MM.1S (cell line): ENCODE measurements around the gene PRPSAP2.

Experiments used
- DNase-seq: peaks from one replicate; pipeline ENCODE4 v3.0.0-alpha.2; 2015
- H2AFZ ChIP-seq: fragments of 300-600 bp; sonication (generic); 2 replicates; pipeline ENCODE4 v1.6.0; 2016; ENCODE audit warnings: antibody characterized with exemption, low read length
- H3F3A ChIP-seq: fragments of 300-600 bp; sonication (generic); 2 replicates; pipeline ENCODE4 v1.6.1; 2016; ENCODE audit warnings: mild to moderate bottlenecking, antibody characterized with exemption, low read length, moderate library complexity, mixed read lengths; ENCODE audit not compliant: insufficient read depth
- H3K27ac ChIP-seq: fragments of 300-600 bp; sonication (generic); 2 replicates; pipeline ENCODE4 v1.5.1; 2016; ENCODE audit warnings: mild to moderate bottlenecking, low read length
- H3K27me3 ChIP-seq: fragments of 300-600 bp; sonication (generic); replicated peaks from 2 replicates; pipeline ENCODE4 v1.6.0; 2016; ENCODE audit warnings: low read length; ENCODE audit not compliant: insufficient read depth
- H3K36me3 ChIP-seq: fragments of 300-600 bp; sonication (generic); replicated peaks from 2 replicates; pipeline ENCODE4 v1.6.1; 2016; ENCODE audit warnings: mild to moderate bottlenecking, low read length, mixed read lengths; ENCODE audit not compliant: insufficient read depth
- H3K4me1 ChIP-seq: fragments of 300-600 bp; sonication (generic); 2 replicates; pipeline ENCODE4 v1.6.1; 2016; ENCODE audit warnings: low read length, mixed read lengths
- H3K4me2 ChIP-seq: fragments of 300-600 bp; sonication (generic); 2 replicates; pipeline ENCODE4 v1.6.0; 2016; ENCODE audit warnings: low read depth, low read length
- H3K4me3 ChIP-seq: fragments of 300-600 bp; sonication (generic); 2 replicates; pipeline ENCODE4 v1.5.1; 2016; ENCODE audit warnings: low read length, mixed read lengths
- H3K79me2 ChIP-seq: fragments of 300-600 bp; sonication (generic); 2 replicates; pipeline ENCODE4 v1.6.1; 2016; ENCODE audit warnings: mixed run types, low read length, mixed read lengths
- H3K9ac ChIP-seq: fragments of 300-600 bp; sonication (generic); 2 replicates; pipeline ENCODE4 v1.6.1; 2016; ENCODE audit warnings: low read length, mixed read lengths
- H3K9me2 ChIP-seq: fragments of 300-600 bp; sonication (generic); replicated peaks from 2 replicates; pipeline ENCODE4 v1.6.1; 2016; ENCODE audit warnings: mild to moderate bottlenecking, low read length, mixed read lengths; ENCODE audit not compliant: insufficient read depth
- H3K9me3 ChIP-seq: fragments of 300-600 bp; sonication (generic); replicated peaks from 2 replicates; pipeline ENCODE4 v1.6.1; 2016; ENCODE audit warnings: mild to moderate bottlenecking, low read length, mixed read lengths; ENCODE audit not compliant: insufficient read depth
- H4K20me1 ChIP-seq: fragments of 300-600 bp; sonication (generic); 2 replicates; pipeline ENCODE4 v1.6.1; 2016; ENCODE audit warnings: mild to moderate bottlenecking, low read length, moderate library complexity, mixed read lengths; ENCODE audit not compliant: insufficient read depth
- EZH2 ChIP-seq: fragments of 300-600 bp; sonication (generic); optimal IDR thresholded peaks from 2 replicates; pipeline ENCODE3; 2017; ENCODE audit warnings: low read depth, mild to moderate bottlenecking, antibody characterized with exemption, low read length, mixed read lengths
- EZH2phosphoT487 ChIP-seq: fragments of 300-600 bp; sonication (generic); IDR thresholded peaks from 2 replicates; pipeline ENCODE4 v1.6.1; 2018; ENCODE audit warnings: antibody characterized with exemption, low read length
- TF ChIP-seq, protein P1 (sequence below): fragments of 300-600 bp; sonication (generic); IDR thresholded peaks from 2 replicates; pipeline ENCODE4 v1.5.1; 2016; ENCODE audit warnings: antibody characterized with exemption, low read length, mixed read lengths

The PRPSAP2 gene

DNA sequence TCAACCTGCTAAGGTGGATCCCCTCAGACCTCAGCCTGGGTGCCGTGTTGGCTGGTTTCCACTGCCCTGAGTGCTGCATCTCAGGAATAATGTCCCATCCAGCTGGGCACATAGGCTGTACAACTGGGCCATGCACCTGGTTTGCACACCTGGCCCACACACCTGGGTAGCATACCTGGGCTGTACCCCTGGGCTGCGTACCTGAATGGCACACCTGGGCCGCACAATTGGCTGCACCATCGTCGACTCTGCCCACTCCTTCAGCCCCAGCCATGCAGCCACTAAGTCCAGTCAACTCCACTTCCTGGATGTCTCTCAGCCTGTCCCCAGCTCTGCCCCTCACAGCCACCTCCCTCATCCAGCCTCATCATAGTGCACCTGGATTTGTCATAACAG lies 101.9 kb downstream of the PRPSAP2 start:
- no peak for DNase-seq
- Histone ChIP-seq H3K4me3 (no peak overlapping the region), H3K36me3 (no peaks in the 10 kb centered on the region), H3F3A (no peaks in the 10 kb centered on the region), H3K4me1 (peaks cover 4% of the 10 kb centered on the region; the same call in 1 of the 2 replicates), H3K9ac (no peak overlapping the region), H3K9me2 (no peaks in the 10 kb centered on the region), H2AFZ (no peak overlapping the region), H3K79me2 (no peaks in the 10 kb centered on the region), H3K4me2 (no peak overlapping the region), H4K20me1 (no peaks in the 10 kb centered on the region), H3K9me3 (no peaks in the 10 kb centered on the region), H3K27me3 (no peaks in the 10 kb centered on the region), H3K27ac (no peak overlapping the region)
- TF ChIP-seq, protein P1, sequence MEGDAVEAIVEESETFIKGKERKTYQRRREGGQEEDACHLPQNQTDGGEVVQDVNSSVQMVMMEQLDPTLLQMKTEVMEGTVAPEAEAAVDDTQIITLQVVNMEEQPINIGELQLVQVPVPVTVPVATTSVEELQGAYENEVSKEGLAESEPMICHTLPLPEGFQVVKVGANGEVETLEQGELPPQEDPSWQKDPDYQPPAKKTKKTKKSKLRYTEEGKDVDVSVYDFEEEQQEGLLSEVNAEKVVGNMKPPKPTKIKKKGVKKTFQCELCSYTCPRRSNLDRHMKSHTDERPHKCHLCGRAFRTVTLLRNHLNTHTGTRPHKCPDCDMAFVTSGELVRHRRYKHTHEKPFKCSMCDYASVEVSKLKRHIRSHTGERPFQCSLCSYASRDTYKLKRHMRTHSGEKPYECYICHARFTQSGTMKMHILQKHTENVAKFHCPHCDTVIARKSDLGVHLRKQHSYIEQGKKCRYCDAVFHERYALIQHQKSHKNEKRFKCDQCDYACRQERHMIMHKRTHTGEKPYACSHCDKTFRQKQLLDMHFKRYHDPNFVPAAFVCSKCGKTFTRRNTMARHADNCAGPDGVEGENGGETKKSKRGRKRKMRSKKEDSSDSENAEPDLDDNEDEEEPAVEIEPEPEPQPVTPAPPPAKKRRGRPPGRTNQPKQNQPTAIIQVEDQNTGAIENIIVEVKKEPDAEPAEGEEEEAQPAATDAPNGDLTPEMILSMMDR = no peak
- TF ChIP-seq EZH2 (no peak), EZH2phosphoT487 (no peak)

DNA sequence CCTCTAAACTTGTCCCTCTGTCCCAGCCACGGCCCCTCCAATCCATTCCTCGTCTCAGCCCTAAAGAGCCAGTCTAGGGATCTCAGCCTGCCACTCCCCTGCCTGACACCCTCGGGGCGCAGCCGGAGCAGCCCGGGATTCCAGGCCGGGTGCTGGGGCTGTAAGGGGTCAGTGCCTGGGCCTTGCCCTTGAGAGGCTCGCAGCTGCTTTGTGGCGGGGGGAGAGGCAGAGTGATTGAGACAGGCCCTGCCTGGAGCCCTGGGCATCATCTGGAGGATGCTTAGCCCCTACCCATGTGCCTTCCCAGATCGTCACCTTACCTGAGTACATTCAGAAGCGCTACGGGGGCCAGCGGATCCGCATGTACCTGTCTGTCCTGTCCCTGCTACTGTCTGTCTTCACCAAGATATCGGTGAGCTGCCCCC lies 102.3 kb downstream of the PRPSAP2 start:
- H3F3A ChIP-seq = no peaks in the 10 kb centered on the region
- no peaks in the 10 kb centered on the region for H4K20me1 ChIP-seq
- H3K79me2 ChIP-seq = no peaks in the 10 kb centered on the region
- no peaks in the 10 kb centered on the region for H3K36me3 ChIP-seq
- TF ChIP-seq EZH2phosphoT487 (no peak), EZH2 (no peak)
- TF ChIP-seq, protein P1 = no peak
- no peaks in the 10 kb centered on the region for H3K9me2 ChIP-seq
- no peak for DNase-seq
- H3K4me1 ChIP-seq = peaks cover 4% of the 10 kb centered on the region; the same call in 1 of the 2 replicates
- no peak overlapping the region for H3K27ac ChIP-seq
- H2AFZ ChIP-seq = no peak overlapping the region
- no peak overlapping the region for H3K4me2 ChIP-seq
- H3K4me3 ChIP-seq = no peak overlapping the region
- no peak overlapping the region for H3K9ac ChIP-seq
- H3K27me3 ChIP-seq = no peaks in the 10 kb centered on the region
- H3K9me3 ChIP-seq = no peaks in the 10 kb centered on the region

DNA sequence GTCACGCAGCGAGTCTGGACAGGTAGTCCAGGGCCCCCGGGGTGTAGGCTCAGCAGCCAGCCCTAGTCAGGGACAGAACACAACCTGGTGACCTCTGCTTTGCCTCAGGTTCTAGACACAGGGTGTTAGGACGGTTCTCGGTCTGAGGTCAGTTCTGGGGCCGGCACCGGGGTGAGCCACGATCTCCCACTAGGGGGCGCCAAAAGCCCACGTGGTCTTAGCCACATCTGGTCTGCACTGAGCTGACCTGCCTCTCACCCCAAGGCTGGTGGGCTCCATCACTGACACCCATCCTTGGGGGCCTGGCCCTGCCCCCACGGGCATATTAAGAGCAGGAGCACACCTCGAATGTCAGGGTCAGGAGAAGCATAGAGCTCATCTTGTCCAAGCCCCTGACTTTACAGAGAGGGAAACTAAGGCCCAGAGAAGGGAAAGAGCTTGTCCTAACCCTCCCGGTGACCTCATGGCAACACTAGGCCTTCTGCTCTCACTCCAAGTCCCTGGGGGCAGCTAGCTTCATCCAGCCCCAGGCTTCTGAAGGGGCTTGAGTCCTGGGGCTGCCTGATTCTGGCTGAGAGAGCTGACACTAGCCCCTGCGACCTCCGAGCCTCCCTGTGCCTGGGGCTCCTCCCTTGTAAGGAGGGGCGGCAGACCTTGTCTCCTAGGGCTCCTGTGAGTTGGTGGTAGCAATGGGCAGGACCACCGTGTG lies 103.0 kb downstream of the PRPSAP2 start:
- Histone ChIP-seq H3K79me2 (no peaks in the 10 kb centered on the region), H3K9me3 (no peaks in the 10 kb centered on the region), H3K4me3 (no peak overlapping the region), H2AFZ (0 out of 2 replicates have a peak overlapping the region, but pooled peaks have one; percentile 30), H3K4me1 (no peaks in the 10 kb centered on the region), H3K9ac (no peak overlapping the region), H3K27ac (no peak overlapping the region), H4K20me1 (no peaks in the 10 kb centered on the region), H3K4me2 (no peak overlapping the region), H3K27me3 (no peaks in the 10 kb centered on the region), H3K9me2 (no peaks in the 10 kb centered on the region), H3F3A (no peaks in the 10 kb centered on the region), H3K36me3 (no peaks in the 10 kb centered on the region)
- peak; percentile 81 for DNase-seq
- TF ChIP-seq EZH2 = no peak
- TF ChIP-seq, protein P1 = peak; percentile 95
